H1 (cell line): ENCODE data around the gene DEPP1. TPM values are rescaled to one million over a fixed set of nuclear protein-coding genes. Genes with fewer than 3 reads are reported as not detected.

Experiments
- CTCF ChIA-PET: fragments of 300-600 bp; sonication (Branson Sonifier 250); formaldehyde crosslinking; loops from one replicate; lab custom pipeline; 2021; ENCODE audit not compliant: partially characterized antibody; lab: Charles Lee
- POLR2A ChIA-PET: fragments of 300-600 bp; sonication (Branson Sonifier 250); formaldehyde crosslinking; loops from one replicate; lab custom pipeline; 2021; ENCODE audit warnings: inconsistent platforms; ENCODE audit not compliant: partially characterized antibody; lab: Charles Lee
- DNase-seq, 2 experiments: peaks; one replicate each; pipeline versions ENCODE4 v3.0.0 to v3.0.0-alpha.2; 2010 to 2022; ENCODE audit warnings: low spot score in 2 of 2, low read depth in 1 of 2, mixed read lengths in 1 of 2
- FAIRE-seq: peaks from 2 replicates; lab custom pipeline; 2011; peaks lifted over from hg19 to GRCh38; lab: Jason Lieb, UNC
- H2AFZ ChIP-seq: 2 replicates; pipeline ENCODE4 v1.8.1; 2012; ENCODE audit warnings: low read length, inconsistent platforms
- H2AK5ac ChIP-seq: 2 replicates; pipeline ENCODE4 v1.6.1; 2013; ENCODE audit warnings: low read depth, low read length
- H2BK120ac ChIP-seq: replicated peaks from 2 replicates; pipeline ENCODE3; 2013; ENCODE audit warnings: low read depth, low read length, inconsistent platforms
- H2BK12ac ChIP-seq: 2 replicates; pipeline ENCODE4 v1.6.1; 2013; ENCODE audit warnings: low read depth, low read length
- H2BK15ac ChIP-seq: 2 replicates; pipeline ENCODE4 v1.6.1; 2013; ENCODE audit warnings: low read length
- H2BK20ac ChIP-seq: 2 replicates; pipeline ENCODE4 v1.6.1; 2013; ENCODE audit warnings: low read length
- H2BK5ac ChIP-seq: 2 replicates; pipeline ENCODE4 v1.6.1; 2013; ENCODE audit warnings: low read depth, low read length
- H3K14ac ChIP-seq: 2 replicates; pipeline ENCODE4 v1.6.1; 2013; ENCODE audit warnings: inconsistent platforms; ENCODE audit not compliant: insufficient read length
- H3K18ac ChIP-seq: 2 replicates; pipeline ENCODE4 v1.6.1; 2013; ENCODE audit warnings: low read length; ENCODE audit errors: extremely low read depth
- H3K23ac ChIP-seq: 2 replicates; pipeline ENCODE4 v1.6.1; 2013; ENCODE audit warnings: inconsistent platforms; ENCODE audit not compliant: insufficient read length
- H3K23me2 ChIP-seq: 2 replicates; pipeline ENCODE4 v1.6.1; 2013; ENCODE audit warnings: low read depth, low read length
- H3K27ac ChIP-seq: 2 replicates; pipeline ENCODE4 v1.6.1; 2011; ENCODE audit warnings: low read depth, low read length, inconsistent platforms
- H3K27me3 ChIP-seq, 4 experiments: replicated peaks in 1 of 4; 1 replicate in 1 of 4; 2 replicates in 3 of 4; pipeline versions ENCODE4 v1.6.1 to v1.8.1; 2011 to 2013; ENCODE audit warnings: low read length in 3 of 4, mild to moderate bottlenecking in 3 of 4, inconsistent platforms in 2 of 4, mixed read lengths in 2 of 4, moderate library complexity in 1 of 4; ENCODE audit not compliant: control insufficient read depth in 3 of 4, insufficient read depth in 3 of 4; ENCODE audit errors: extremely low read depth in 1 of 4
- H3K36me3 ChIP-seq, 4 experiments: 2 replicates each; pipeline versions ENCODE4 v1.6.1 to v1.8.1; 2011 to 2013; ENCODE audit warnings: mild to moderate bottlenecking in 4 of 4, low read length in 3 of 4, moderate library complexity in 2 of 4, control low read depth in 1 of 4, inconsistent platforms in 1 of 4; ENCODE audit not compliant: insufficient read depth in 4 of 4, control insufficient read depth in 2 of 4
- H3K4ac ChIP-seq: replicated peaks from 2 replicates; pipeline ENCODE3; 2013; ENCODE audit warnings: low read length, low read depth, mixed read lengths, inconsistent platforms; ENCODE audit not compliant: insufficient read length
- H3K4me1 ChIP-seq, 4 experiments: replicated peaks in 1 of 4; 1 replicate in 1 of 4; 2 replicates in 3 of 4; pipeline versions ENCODE4 v1.6.1 to v1.8.1; 2011 to 2013; ENCODE audit warnings: low read length in 3 of 4, inconsistent platforms in 2 of 4, mixed read lengths in 1 of 4; ENCODE audit not compliant: insufficient read depth in 4 of 4, control insufficient read depth in 3 of 4
- H3K4me2 ChIP-seq, 2 experiments: 2 replicates each; pipeline versions ENCODE4 v1.6.1 to v1.8.1; 2011 to 2013; ENCODE audit warnings: low read depth in 2 of 2, low read length in 2 of 2, control low read depth in 1 of 2, inconsistent platforms in 1 of 2, mild to moderate bottlenecking in 1 of 2; ENCODE audit not compliant: insufficient read depth in 1 of 2
- H3K4me3 ChIP-seq, 4 experiments: fragments of 200-600, 300-600 bp in 1 of 4; sonication (generic), shearing (Covaris generic), sonication (Bioruptor Twin) in 1 of 4; 2 replicates each; pipeline versions ENCODE4 v1.5.1 to v1.8.1; 2011 to 2016; ENCODE audit warnings: low read length in 4 of 4, low read depth in 3 of 4, control low read depth in 2 of 4, inconsistent platforms in 2 of 4, mild to moderate bottlenecking in 2 of 4, mixed read lengths in 1 of 4, moderate library complexity in 1 of 4; ENCODE audit not compliant: insufficient read depth in 2 of 4; ENCODE audit errors: extremely low read depth in 1 of 4
- H3K56ac ChIP-seq: replicated peaks from 2 replicates; pipeline ENCODE3; 2013; ENCODE audit warnings: low read depth, mild to moderate bottlenecking, mixed read lengths, low read length, inconsistent platforms; ENCODE audit not compliant: insufficient read length
- H3K79me1 ChIP-seq: 2 replicates; pipeline ENCODE4 v1.6.1; 2013; ENCODE audit warnings: low read depth, low read length, control low read depth
- H3K79me2 ChIP-seq, 2 experiments: 2 replicates each; pipeline versions ENCODE4 v1.6.1 to v1.8.1; 2012 to 2013; ENCODE audit warnings: low read length in 2 of 2, mild to moderate bottlenecking in 2 of 2, inconsistent platforms in 1 of 2; ENCODE audit not compliant: insufficient read depth in 2 of 2, control insufficient read depth in 1 of 2
- H3K9ac ChIP-seq, 4 experiments: replicated peaks in 1 of 4; 1 replicate in 1 of 4; 2 replicates in 3 of 4; pipeline versions ENCODE4 v1.6.1 to v1.8.1; 2011 to 2013; ENCODE audit warnings: low read depth in 3 of 4, low read length in 3 of 4, control low read depth in 2 of 4, mild to moderate bottlenecking in 2 of 4, moderate library complexity in 2 of 4, inconsistent platforms in 1 of 4; ENCODE audit errors: extremely low read depth in 1 of 4
- H3K9me3 ChIP-seq, 2 experiments: 2 replicates each; pipeline versions ENCODE4 v1.6.1 to v1.8.1; 2012 to 2013; ENCODE audit warnings: mild to moderate bottlenecking in 2 of 2, moderate library complexity in 2 of 2, control low read depth in 1 of 2, inconsistent platforms in 1 of 2, low read depth in 1 of 2, low read length in 1 of 2, mixed read lengths in 1 of 2; ENCODE audit not compliant: insufficient read depth in 2 of 2
- H4K20me1 ChIP-seq, 2 experiments: replicated peaks in 1 of 2; 2 replicates each; pipeline versions ENCODE3 to v1.8.1; 2011 to 2013; ENCODE audit warnings: inconsistent platforms in 2 of 2, low read length in 2 of 2, mild to moderate bottlenecking in 1 of 2; ENCODE audit not compliant: insufficient read depth in 2 of 2, control insufficient read depth in 1 of 2
- H4K5ac ChIP-seq: 2 replicates; pipeline ENCODE4 v1.6.1; 2013; ENCODE audit warnings: low read length, low read depth, mixed read lengths, inconsistent platforms; ENCODE audit not compliant: insufficient read length
- H4K8ac ChIP-seq: 2 replicates; pipeline ENCODE4 v1.8.0; 2013; ENCODE audit warnings: mild to moderate bottlenecking, moderate library complexity, low read length, inconsistent platforms; ENCODE audit not compliant: insufficient read depth; ENCODE audit errors: extremely low read depth
- H4K91ac ChIP-seq: replicated peaks from 2 replicates; pipeline ENCODE3; 2013; ENCODE audit warnings: low read length, mixed read lengths, inconsistent platforms; ENCODE audit not compliant: insufficient read length
- ATF2 ChIP-seq: IDR thresholded peaks from 2 replicates; pipeline ENCODE4 v1.6.1; 2012; ENCODE audit warnings: low read length, inconsistent platforms
- WGBS, 2 experiments: shearing (Covaris generic) in 1 of 2; methylation state at CpG; one replicate each; pipeline versions ENCODE4 v1.1.6 to v1.1.7; 2013 to 2015; ENCODE audit warnings: low lambda C conversion rate in 2 of 2, mixed read lengths in 2 of 2, inconsistent platforms in 1 of 2, low coverage in 1 of 2, missing lambda C conversion rate in 1 of 2; ENCODE audit not compliant: insufficient replicate concordance in 2 of 2, insufficient coverage in 1 of 2, insufficient read length in 1 of 2; ENCODE audit errors: extremely low coverage in 1 of 2, missing lambda C conversion rate in 1 of 2; 5-methylcytosine and 5-hydroxymethylcytosine counted together
- polyA plus RNA-seq, 7 experiments: library from polyadenylated mRNA; depleted of rRNA in 3 of 7; stranded (reverse) in 5 of 7; unstranded in 2 of 7; fragments of >200 nt in 5 of 7; fragments of 200-250 nt in 2 of 7; gene quantifications; 1 replicate in 5 of 7; 2 replicates in 1 of 7; 4 replicates in 1 of 7; pipeline versions ENCODE4 v1.2.1 to v1.2.3, GENCODE V29; 2011 to 2013; ENCODE audit warnings: missing spikeins in 2 of 7, mixed read lengths in 2 of 7
- total RNA-seq: library from RNA; stranded (reverse); fragmentation: NEBNext Ultra II Directional; extraction: Animal tissue kit (Norgen Biotek cat#: 25700); gene quantifications from 2 replicates; pipeline ENCODE4 v1.2.1, GENCODE V29; 2021

The DEPP1 gene
- total and polyA plus RNA-seq, 2 of the 8 experiments (the other 6 are each of a cell fraction or from before 2014, with no cell fraction given) = 0.67 to 4.5 TPM

DNA sequence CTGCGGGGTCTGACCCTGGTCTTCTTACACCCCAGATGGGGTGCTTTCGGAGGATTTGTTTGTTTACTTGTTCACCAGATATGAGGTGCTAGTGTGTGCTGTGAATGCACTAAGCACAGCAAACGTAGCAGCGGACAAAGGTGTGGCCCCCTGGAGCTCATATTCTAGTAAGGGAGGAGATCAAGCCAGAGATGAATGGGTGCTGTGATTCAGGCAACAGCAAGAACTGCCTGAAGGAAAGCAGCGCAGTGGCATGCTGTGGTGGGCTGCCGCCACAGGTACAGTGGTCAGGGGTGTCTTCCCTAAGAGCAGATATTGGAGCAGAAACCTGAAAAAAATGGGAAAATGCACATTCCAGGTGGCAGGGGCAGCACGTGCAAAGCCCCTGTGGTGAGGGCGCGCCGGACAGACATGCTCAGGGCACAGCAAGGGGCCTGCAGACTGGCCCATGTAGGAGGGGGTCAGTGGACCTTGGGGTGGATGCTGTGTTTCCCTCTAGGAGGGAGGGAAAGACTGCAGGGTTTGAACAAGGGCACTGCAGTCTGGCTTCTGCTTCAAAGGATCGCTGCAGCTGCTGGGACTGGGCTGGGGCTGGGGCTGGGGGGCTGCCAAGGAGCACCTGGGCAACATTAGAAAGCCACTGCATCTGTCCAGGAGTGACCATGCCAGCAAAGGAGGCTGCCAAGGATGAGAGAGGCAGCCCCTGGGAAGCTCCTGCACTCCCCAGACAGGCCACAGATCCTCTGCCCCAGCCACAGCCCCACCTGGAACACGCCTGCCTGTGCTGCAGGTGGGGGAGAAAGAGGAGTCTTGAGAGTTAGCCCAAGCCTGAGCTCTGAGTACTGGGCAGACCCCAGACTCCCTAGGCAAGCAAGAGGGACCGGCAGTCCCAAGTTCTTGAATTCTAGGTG is 927 bp upstream of the DEPP1 start:
- H2AK5ac ChIP-seq = peak overlapping the region; percentile 67; the same call in 1 of the 2 replicates
- H3K56ac ChIP-seq = no peak overlapping the region
- H3K27ac ChIP-seq = 0 out of 2 replicates have a peak overlapping the region, but pooled peaks have one; percentile 35
- no peak overlapping the region for H3K14ac ChIP-seq
- no peaks in the 10 kb centered on the region for H3K36me3 ChIP-seq
- no peak overlapping the region for H3K23ac ChIP-seq
- POLR2A ChIA-PET = interaction anchor here (0.7 to 3.3 kb wide), 16 partner anchors 8 to 47 kb away, joined by 3 to 23 read pairs (median 4); partner anchors contain the start of genes RASSF4 and ZNF22
- H3K9me3 ChIP-seq = no peaks in the 10 kb centered on the region
- H3K18ac ChIP-seq = peak overlapping the region; percentile 90; the same call in 1 of the 2 replicates
- H2BK20ac ChIP-seq = peak overlapping the region; percentile 72
- CTCF ChIA-PET = interaction anchor here (0.8 to 4.8 kb wide), 13 partner anchors 10 to 118 kb away, joined by 3 to 43 read pairs (median 4); partner anchors contain the start of gene RASSF4
- no peaks in the 10 kb centered on the region for H4K20me1 ChIP-seq
- DNase-seq = no peak
- H3K27me3 ChIP-seq = no peaks in the 10 kb centered on the region
- TF ChIP-seq ATF2 = no peak
- H3K23me2 ChIP-seq = peaks cover 6% of the 10 kb centered on the region; the same call in 1 of the 2 replicates
- no peaks in the 10 kb centered on the region for H3K79me1 ChIP-seq
- no peak overlapping the region; a peak in 1 of 7 replicates for H3K9ac ChIP-seq
- no peak overlapping the region for H3K4ac ChIP-seq
- H2BK12ac ChIP-seq = no peak overlapping the region
- peak overlapping the region; percentile 22 to 26; a peak in 2 of 4 replicates for H3K4me2 ChIP-seq
- no peak for FAIRE-seq
- peak overlapping the region; percentile 67 for H4K91ac ChIP-seq
- peaks cover 16 to 43% (median 28%) of the 10 kb centered on the region in 4 experiments for H3K4me1 ChIP-seq
- no peak overlapping the region for H3K4me3 ChIP-seq
- 0 out of 2 replicates have a peak overlapping the region, but pooled peaks have one; percentile 83 for H2BK15ac ChIP-seq
- H4K5ac ChIP-seq = no peak overlapping the region
- WGBS, 2 experiments = 89% methylated on average over 13 of the region's 13 CpGs; no CpG with 5 or more reads in 1 of the 2 experiments
- no peak overlapping the region for H2AFZ ChIP-seq
- no peaks in the 10 kb centered on the region for H3K79me2 ChIP-seq
- 0 out of 2 replicates have a peak overlapping the region, but pooled peaks have one; percentile 46 for H4K8ac ChIP-seq
- peak overlapping the region; percentile 82 for H2BK120ac ChIP-seq
- H2BK5ac ChIP-seq = no peak overlapping the region
